ACC112 (cell line): ENCODE measurements around the gene ST3GAL6.

Source experiments
- H2AFZ ChIP-seq: fragments of 200-600 bp; sonication (generic); one replicate; pipeline ENCODE4 v1.6.0; 2017; ENCODE audit warnings: antibody characterized with exemption, low read length; ENCODE audit not compliant: unreplicated experiment
- H3K27ac ChIP-seq: fragments of 200-600 bp; sonication (generic); 2 replicates; pipeline ENCODE4 v1.5.1; 2014; ENCODE audit warnings: low read depth, mild to moderate bottlenecking, antibody characterized with exemption, low read length, moderate library complexity
- H3K27me3 ChIP-seq: fragments of 200-600 bp; sonication (generic); 2 replicates; pipeline ENCODE4 v1.6.1; 2014; ENCODE audit warnings: mild to moderate bottlenecking, antibody characterized with exemption, low read length, moderate library complexity, mixed read lengths; ENCODE audit not compliant: insufficient read depth
- H3K36me3 ChIP-seq: fragments of 200-600 bp; sonication (generic); 2 replicates; pipeline ENCODE4 v1.6.1; 2016; ENCODE audit warnings: mild to moderate bottlenecking, antibody characterized with exemption, low read length, moderate library complexity, mixed read lengths; ENCODE audit not compliant: insufficient read depth
- H3K4me1 ChIP-seq: fragments of 200-600 bp; sonication (generic); one replicate; pipeline ENCODE4 v1.6.1; 2016; ENCODE audit warnings: low read length, mixed read lengths; ENCODE audit not compliant: insufficient read depth, unreplicated experiment, control insufficient read depth
- H3K4me3 ChIP-seq: fragments of 200-600 bp; sonication (generic); 2 replicates; pipeline ENCODE4 v1.5.1; 2014; ENCODE audit warnings: mild to moderate bottlenecking, low read depth, low read length
- H3K79me2 ChIP-seq: fragments of 200-600 bp; sonication (generic); one replicate; pipeline ENCODE4 v1.6.0; 2016; ENCODE audit warnings: low read length; ENCODE audit not compliant: control insufficient read depth, unreplicated experiment, insufficient read depth

The ST3GAL6 gene

GRCh38 chr3:98775459-98776139 is 12.5 kb downstream of the ST3GAL6 start:
- no peaks in the 10 kb centered on the region for H3K79me2 ChIP-seq
- H3K36me3 ChIP-seq = no peaks in the 10 kb centered on the region
- peaks cover 35% of the 10 kb centered on the region for H3K4me1 ChIP-seq
- no peak overlapping the region for H2AFZ ChIP-seq
- no peak overlapping the region for H3K4me3 ChIP-seq
- H3K27me3 ChIP-seq = no peaks in the 10 kb centered on the region
- no peak overlapping the region for H3K27ac ChIP-seq

GRCh38 chr3:98776140-98776493 is 13.0 kb downstream of the ST3GAL6 start:
- no peak overlapping the region for H3K27ac ChIP-seq
- H3K79me2 ChIP-seq = no peaks in the 10 kb centered on the region
- no peaks in the 10 kb centered on the region for H3K27me3 ChIP-seq
- no peak overlapping the region for H3K4me3 ChIP-seq
- H2AFZ ChIP-seq = no peak overlapping the region
- peaks cover 35% of the 10 kb centered on the region for H3K4me1 ChIP-seq
- H3K36me3 ChIP-seq = no peaks in the 10 kb centered on the region

- Histone ChIP-seq H3K79me2 (no peaks in the 10 kb centered on the region), H3K27ac (peak overlapping the region; percentile 84; the same call in 1 of the 2 replicates), H2AFZ (no peak overlapping the region), H3K36me3 (no peaks in the 10 kb centered on the region), H3K27me3 (no peaks in the 10 kb centered on the region), H3K4me3 (no peak overlapping the region), H3K4me1 (peaks cover 35% of the 10 kb centered on the region)
These were observed 14.1 kb downstream of the ST3GAL6 start for GRCh38 chr3:98777286-98777685.

- Histone ChIP-seq H3K27ac (peak overlapping the region; percentile 84), H3K4me3 (peak overlapping the region; percentile 8; the same call in 1 of the 2 replicates), H2AFZ (no peak overlapping the region), H3K4me1 (peaks cover 35% of the 10 kb centered on the region), H3K36me3 (no peaks in the 10 kb centered on the region), H3K27me3 (no peaks in the 10 kb centered on the region), H3K79me2 (no peaks in the 10 kb centered on the region)
These were observed 14.7 kb downstream of the ST3GAL6 start for GRCh38 chr3:98777801-98778220.

GRCh38 chr3:98778383-98778782 is 15.2 kb downstream of the ST3GAL6 start:
- peak overlapping the region; percentile 8; the same call in 1 of the 2 replicates for H3K4me3 ChIP-seq
- peak overlapping the region; percentile 23 for H2AFZ ChIP-seq
- H3K36me3 ChIP-seq = no peaks in the 10 kb centered on the region
- H3K79me2 ChIP-seq = no peaks in the 10 kb centered on the region
- H3K27me3 ChIP-seq = no peaks in the 10 kb centered on the region
- H3K27ac ChIP-seq = peak overlapping the region; percentile 84
- peaks cover 39% of the 10 kb centered on the region for H3K4me1 ChIP-seq

GRCh38 chr3:98778852-98779413 is 15.8 kb downstream of the ST3GAL6 start:
- Histone ChIP-seq H3K27me3 (no peaks in the 10 kb centered on the region), H2AFZ (peak overlapping the region; percentile 23), H3K36me3 (no peaks in the 10 kb centered on the region), H3K79me2 (no peaks in the 10 kb centered on the region), H3K4me1 (peaks cover 45% of the 10 kb centered on the region), H3K27ac (peak overlapping the region; percentile 84), H3K4me3 (peak overlapping the region; percentile 28; the same call in 1 of the 2 replicates)

GRCh38 chr3:98779541-98780335 is 16.6 kb downstream of the ST3GAL6 start:
- H3K4me1 ChIP-seq = peaks cover 53% of the 10 kb centered on the region
- H3K36me3 ChIP-seq = no peaks in the 10 kb centered on the region
- peak overlapping the region; percentile 28; the same call in 1 of the 2 replicates for H3K4me3 ChIP-seq
- peak overlapping the region; percentile 21 for H2AFZ ChIP-seq
- H3K27ac ChIP-seq = peak overlapping the region; percentile 84
- no peaks in the 10 kb centered on the region for H3K27me3 ChIP-seq
- H3K79me2 ChIP-seq = no peaks in the 10 kb centered on the region

- Histone ChIP-seq H2AFZ (no peak overlapping the region), H3K79me2 (no peaks in the 10 kb centered on the region), H3K4me1 (peaks cover 57% of the 10 kb centered on the region), H3K4me3 (no peak overlapping the region), H3K27me3 (no peaks in the 10 kb centered on the region), H3K27ac (peak overlapping the region; percentile 84), H3K36me3 (no peaks in the 10 kb centered on the region)
These were observed 17.2 kb downstream of the ST3GAL6 start for GRCh38 chr3:98780343-98780742.

GRCh38 chr3:98782824-98783500 is 19.8 kb downstream of the ST3GAL6 start:
- H3K79me2 ChIP-seq = peaks cover 3% of the 10 kb centered on the region
- H3K36me3 ChIP-seq = no peaks in the 10 kb centered on the region
- H2AFZ ChIP-seq = no peak overlapping the region
- H3K4me1 ChIP-seq = peaks cover 67% of the 10 kb centered on the region
- H3K4me3 ChIP-seq = no peak overlapping the region
- no peaks in the 10 kb centered on the region for H3K27me3 ChIP-seq
- no peak overlapping the region for H3K27ac ChIP-seq

GRCh38 chr3:98784042-98784441 is 20.9 kb downstream of the ST3GAL6 start:
- Histone ChIP-seq H3K36me3 (no peaks in the 10 kb centered on the region), H3K27ac (peak overlapping the region; percentile 76), H3K4me3 (no peak overlapping the region; the same call in 1 of the 2 replicates), H2AFZ (no peak overlapping the region), H3K4me1 (peaks cover 61% of the 10 kb centered on the region), H3K79me2 (peaks cover 3% of the 10 kb centered on the region), H3K27me3 (no peaks in the 10 kb centered on the region)
